ENCODE measurements around the gene TBC1D7.

Gene TBC1D7

DNA sequence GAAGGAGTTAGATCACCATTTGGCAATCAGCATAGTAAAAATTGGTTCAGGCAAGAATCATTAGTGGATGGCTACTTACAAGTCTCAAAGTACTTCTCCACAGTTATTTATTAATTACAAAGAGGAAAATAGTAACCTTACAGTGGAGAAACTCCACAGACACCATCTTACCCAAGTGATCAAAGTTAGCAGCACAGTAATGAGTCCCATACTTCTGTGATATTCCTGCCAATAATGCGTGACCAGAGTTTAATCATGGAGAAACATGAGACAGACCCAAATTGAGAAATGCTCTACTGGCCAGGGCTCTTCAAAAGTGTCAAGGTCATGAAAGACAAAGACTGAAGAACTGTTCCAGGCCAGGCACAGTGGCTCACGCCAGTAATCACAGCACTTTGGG lies 9.5 kb downstream of the TBC1D7 start:
- DNase-seq = no peak

GRCh38 chr6:13315896-13316295 lies 12.4 kb downstream of the TBC1D7 start:
- no peak for DNase-seq

- no peak for DNase-seq
These were observed 13.5 kb downstream of the TBC1D7 start for GRCh38 chr6:13314806-13315205.

DNA sequence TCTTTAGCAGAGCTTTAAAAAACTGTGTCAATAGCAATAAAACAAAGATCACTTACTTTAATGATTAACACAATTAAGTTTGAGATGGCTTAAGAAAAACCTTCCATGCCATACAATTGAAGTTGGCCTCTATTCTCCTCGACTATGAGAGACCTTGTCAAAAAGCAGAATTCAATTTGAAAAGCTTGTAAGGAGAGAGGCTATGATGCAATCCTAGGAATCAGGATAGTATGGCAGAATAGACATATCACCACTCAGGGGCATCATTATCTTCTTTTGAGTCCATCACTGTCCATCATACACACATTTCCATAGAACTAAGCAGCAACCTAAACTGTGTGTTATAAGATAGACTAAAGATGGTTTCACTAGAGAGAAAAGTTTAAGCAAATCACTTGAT lies 17.2 kb downstream of the TBC1D7 start:
- DNase-seq = no peak

DNA sequence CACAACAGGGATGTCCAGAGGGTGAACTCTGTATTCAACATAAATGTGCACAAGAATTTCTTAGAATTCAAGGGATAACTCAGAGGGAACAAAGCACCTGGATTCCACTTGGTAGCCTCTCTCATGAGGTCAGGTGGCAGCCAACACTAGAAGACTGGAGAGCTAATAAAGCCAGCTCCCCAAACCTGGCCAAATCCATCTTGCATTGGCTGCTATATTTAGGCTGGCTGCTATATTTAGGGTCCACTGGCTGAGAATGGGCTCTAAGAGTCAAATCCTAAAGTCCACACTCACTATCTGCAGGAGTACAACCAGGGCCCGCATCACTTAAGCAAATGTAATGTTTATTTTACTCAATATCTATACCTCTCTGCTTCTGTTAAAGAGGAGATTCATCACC lies 20.0 kb downstream of the TBC1D7 start:
- no peak for DNase-seq

DNA sequence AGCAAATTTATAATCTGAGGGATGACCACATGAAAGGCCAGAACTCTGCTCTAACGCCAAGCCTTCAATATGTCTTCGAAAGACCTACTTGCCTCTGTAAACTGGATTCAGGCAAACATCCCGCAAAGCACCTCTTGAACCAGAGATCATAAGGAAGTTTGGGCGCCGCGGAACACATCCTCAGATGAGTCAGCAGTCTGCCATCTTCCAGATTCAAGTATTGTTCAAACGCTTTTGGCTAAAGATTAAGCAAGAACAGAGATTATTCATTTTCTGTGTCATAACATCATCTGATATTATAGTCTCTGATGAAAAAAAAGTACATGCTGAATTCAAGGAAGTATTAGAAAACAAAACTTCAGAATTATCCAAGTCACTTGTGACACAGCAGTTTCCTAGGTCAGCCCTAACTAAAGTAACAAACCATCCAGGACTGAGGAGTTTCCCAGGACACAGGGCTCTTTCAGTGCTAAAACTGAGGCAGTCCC lies 20.8 kb downstream of the TBC1D7 start:
- no peak for DNase-seq

GRCh38 chr6:13305791-13306190 lies 22.5 kb downstream of the TBC1D7 start:
- DNase-seq = no peak

DNA sequence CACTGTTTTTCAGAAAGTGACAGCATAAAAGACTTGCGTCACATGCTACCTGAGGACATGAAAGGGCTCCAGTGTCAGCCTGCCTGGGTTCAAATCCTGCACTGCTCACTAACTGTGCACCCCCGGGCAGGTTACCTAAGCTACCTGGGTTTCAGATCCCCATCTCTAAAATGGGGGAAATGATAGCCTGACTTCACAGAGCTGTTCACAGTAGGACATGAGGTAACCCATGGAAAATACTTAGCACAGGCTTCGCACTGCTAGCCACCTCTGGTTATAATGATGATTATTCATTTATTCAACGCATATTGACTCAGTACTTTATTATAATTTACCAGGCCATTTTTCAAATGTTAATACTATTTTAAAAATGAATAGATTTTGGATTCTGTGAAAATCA lies 23.0 kb downstream of the TBC1D7 start:
- DNase-seq = no peak

DNA sequence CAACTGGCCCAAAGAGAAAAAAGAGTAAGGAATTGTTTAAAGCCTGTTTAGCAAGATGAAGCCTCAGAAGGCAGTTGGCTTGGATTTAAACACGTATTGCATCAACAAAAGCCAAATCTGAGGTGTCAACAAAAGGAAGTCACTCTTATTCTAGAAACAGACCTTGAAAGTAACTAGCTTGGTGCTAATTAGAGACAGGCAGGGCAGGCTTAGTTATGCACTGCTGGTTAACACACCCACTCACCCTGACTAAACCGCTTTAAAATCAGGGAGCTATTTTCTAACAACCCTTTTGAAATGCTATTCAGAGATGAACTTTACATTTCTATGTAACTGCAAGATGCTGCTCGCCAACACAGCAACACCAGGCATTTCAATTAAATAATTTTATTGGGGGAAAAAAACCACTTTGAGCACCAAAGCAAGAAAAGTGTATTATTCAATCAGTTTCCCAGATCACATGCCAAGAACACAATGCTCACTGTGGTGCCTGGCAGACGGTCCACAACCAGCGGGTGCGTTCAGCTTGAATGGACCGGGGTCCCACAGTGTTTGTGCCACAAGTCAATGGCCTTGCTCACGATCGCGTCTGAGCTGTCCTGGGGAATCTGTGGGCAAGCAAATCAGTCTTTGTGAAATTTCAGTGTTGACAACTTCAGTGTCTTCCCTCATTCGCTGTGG lies 23.6 kb downstream of the TBC1D7 start:
- DNase-seq = no peak

GRCh38 chr6:13304101-13304500 lies 24.2 kb downstream of the TBC1D7 start:
- DNase-seq = no peak

DNA sequence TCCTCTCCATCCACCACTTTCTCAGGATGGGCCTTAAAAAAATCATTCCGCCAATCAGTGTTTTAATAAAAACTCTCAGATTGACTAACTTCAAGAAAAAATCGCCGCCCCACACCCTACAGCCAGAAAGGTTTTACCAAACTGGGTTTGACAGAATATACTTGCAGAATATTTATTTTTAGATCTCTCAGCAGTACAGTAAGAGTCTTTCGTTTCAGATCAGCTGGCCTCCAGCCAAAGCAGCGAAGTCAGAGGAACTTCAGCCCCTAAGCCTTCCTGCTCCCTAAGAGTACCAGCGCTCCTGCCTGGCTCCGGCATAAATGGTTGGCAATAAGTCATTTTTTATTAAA lies 24.7 kb downstream of the TBC1D7 start:
- DNase-seq = no peak

GRCh38 chr6:13302751-13303667 lies 25.3 kb downstream of the TBC1D7 start:
- DNase-seq = no peak

DNA sequence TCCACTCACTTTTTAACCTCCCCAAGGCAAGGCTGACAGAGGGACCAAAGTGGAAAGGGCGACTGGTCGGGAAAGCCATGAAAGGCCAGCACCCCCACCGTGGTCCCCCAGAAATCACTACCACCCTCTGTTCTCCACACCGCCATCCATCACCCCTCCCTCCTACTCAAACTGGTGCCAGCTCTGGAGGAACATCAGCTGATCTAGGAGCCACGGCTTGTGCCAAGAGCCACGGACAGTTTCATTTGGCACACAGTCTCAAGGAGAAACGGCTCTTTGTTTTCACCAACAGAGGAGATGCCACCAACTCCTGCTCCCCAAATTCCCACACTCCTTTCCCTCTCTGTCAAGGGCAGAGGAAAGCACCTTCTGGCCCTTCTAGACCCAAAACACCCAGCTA lies 26.0 kb downstream of the TBC1D7 start:
- no peak for DNase-seq

DNA sequence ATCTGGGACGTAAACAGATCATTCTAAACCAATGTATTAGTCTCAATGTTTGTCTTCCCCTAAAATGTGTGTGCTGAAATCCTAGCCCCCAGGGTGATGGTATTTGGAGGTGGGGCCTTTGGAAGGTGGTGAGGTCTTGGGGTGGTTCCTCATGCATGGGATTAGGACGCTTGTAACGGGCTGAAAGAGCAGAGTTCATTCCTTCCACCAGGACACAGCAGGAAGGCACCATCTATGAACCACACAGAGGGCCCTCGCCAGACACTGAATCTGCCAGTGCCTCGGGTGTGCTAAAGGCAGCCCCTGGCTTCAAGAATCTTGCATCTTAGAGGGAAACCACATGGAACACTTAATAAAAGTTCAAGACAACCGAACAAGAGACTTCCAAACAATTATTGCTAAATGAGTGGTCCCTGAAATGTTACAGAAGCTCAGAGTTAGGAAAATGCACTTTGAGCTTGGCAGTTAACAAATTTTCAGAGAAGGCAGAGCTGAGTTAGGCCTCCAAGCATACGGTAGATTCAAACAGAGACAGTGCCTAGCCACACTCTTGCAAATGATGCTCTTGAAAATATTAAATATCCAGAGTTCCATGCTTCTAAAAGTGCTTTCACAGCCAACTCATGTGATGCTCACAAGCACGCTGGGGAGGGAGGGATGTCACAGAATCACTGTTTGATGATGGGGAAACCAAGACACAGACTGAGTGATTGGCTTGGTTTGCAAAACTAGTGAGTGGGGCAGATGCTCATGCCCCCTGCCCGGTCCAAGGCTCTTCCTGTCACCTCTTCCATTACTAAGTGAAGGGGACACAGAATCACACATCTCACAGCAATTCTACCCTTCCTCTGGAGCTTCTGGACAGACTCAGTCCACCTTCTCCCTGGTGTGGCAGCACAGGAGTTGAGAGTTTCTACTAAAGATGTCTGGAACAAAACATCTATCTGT lies 27.4 kb downstream of the TBC1D7 start:
- no peak for DNase-seq

- DNase-seq = no peak
These were observed 28.4 kb downstream of the TBC1D7 start for GRCh38 chr6:13299918-13300317.

DNA sequence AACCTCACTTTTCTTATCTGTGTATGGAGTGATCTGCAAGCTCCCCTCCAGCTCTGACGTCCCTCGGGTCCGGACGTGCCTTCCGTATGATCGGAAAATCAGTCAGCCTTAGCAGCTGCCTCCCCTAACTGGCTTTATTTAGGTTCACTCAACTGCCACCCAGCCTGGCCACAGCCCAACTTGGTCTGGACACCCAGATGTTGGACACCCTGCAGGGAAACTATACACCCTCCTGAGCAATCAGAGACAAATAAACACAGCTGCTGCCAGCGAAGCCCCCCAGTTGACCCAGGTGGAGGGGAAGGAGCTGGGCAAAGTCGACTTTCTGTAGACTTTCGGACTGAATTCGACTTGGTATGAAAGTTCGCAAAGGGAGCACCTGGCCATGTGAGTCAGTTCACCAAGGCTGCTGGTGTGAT lies 28.9 kb downstream of the TBC1D7 start:
- no peak for DNase-seq

DNA sequence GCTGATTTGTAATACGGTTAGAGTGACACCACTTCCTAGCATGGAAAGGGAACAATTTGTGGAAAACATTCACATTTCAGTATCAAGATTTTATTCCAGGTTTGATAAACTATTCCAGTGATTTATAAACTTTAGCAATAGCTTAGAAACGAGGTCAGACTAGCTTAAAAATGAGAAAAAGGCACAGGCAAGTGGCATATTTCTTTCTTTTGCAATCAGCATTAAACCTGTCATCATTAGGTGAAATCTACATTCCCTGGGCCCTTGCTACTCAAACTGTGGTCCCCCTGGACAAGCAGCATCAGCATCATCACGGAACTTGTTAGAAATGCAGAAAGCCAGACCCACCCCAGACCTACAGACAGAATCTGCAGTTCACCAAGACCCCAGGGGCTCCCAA lies 29.9 kb downstream of the TBC1D7 start:
- no peak for DNase-seq

GRCh38 chr6:13297391-13297790 lies 30.9 kb downstream of the TBC1D7 start:
- DNase-seq = no peak

DNA sequence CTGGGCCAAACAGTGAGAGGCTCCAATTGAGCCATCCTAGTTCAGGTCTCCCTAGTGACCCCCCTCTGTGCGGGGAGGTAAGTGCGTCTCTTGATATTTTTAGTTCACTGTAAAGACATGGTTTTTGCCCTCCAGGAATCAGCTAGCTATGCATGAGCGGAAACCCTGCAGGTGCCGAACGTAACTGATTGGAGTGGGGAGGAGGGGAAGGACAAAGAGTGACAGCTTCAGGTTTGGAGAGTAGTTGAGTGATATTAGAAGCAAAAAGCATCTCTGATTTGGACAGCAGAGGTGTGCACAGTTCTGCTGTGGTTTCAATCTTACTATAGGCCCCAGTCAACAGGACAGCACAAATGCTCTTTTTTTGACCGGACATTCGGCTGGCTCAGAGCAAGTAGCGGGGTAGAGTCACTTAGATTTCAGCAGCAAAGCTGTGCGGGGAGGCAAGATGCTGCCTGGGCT lies 31.8 kb downstream of the TBC1D7 start:
- no peak for DNase-seq

DNA sequence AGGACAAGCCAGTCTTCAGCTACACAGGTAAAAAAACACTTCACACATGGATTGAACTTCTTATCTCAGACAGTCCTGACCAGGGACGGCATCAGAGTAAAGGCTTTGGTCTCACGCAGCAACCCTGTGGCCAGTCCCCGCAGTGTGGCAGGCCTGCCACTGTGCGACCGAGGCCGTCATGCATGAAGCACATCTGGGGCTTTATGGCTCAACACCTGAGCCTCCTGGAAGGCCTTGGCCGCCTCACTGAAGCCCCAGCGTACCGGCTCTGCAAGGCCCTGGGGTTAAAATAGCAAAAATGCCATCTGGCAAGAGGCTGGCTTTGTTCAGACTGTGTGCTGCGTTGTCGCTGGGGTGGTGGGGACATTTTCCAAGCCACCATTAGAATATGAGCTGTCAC lies 32.8 kb downstream of the TBC1D7 start:
- no peak for DNase-seq

GRCh38 chr6:13294499-13295069 lies 33.8 kb downstream of the TBC1D7 start:
- no peak for DNase-seq

DNA sequence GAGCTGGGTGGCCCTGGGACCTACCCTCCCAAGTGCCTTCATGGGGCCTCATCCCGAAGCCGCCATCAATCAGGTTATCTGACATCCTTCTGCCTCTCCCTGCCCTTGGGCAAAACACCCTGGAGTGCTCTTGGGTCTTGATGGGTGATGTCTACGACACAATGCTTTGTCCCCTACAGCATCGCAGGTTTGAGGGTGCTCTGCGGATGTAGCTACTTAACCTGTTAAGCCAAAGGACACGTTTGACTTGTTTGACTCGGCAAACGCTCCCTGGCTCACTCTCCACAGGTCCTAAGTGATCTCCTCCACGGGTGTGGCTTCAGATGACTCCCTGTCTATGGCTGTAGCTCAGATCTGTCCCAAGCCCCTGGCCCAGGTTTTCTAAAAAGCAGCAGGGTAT lies 35.6 kb downstream of the TBC1D7 start:
- DNase-seq = no peak

DNA sequence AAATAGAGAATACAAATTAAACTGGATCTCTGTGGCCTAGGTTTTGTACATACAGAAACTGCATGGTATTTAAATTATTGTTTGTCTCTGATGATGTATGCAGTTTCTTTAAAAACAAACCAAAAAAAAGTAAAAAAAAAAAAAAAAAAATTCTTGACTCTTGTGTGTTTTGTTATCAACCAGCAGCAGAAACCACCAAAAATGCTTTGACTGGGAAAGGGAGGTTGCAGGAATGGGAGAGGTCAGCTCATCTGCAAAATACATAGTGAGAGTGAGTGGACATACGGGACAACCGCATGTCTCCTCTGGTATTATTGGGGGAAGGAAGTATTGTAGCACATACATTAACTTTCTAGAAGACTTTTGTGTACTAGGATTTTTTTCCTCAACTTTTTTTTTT lies 38.0 kb downstream of the TBC1D7 start:
- no peak for DNase-seq
